ENCODE data around the gene KRT75.

KRT75 gene

GRCh38 chr12:52394836-52395405, 39.2 kb downstream of the KRT75 start:
- DNase-seq: no peak

DNA sequence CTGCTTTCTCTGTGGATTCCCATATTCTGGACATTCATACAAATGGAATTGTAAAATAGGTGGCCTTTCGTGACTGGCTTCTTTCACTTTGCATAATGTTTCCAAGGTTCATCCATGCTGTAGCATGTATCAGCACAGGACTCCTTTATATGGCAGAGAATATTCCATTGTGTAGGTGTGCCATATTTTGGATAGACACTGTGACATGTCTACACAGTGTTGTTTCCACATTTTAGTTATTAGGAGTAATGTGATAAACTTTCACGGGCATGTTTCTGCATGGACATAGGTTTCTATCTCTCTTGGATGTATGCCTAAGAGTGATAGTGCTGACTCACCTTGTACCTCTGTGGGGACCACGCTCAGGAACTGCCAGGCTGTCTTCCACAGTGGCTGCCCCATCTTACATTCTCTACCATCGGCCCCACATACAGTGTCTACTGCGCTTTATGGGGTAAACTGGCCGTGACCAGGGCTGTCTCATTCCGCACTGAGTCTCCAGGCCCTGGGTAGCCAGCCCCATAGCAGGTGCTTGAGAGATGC, 41.6 kb downstream of the KRT75 start:
- no peak for DNase-seq

GRCh38 chr12:52391618-52392002, 42.6 kb downstream of the KRT75 start:
- peak in 44 of 51 donors; percentile 5 to 81 (median 47) for DNase-seq

DNA sequence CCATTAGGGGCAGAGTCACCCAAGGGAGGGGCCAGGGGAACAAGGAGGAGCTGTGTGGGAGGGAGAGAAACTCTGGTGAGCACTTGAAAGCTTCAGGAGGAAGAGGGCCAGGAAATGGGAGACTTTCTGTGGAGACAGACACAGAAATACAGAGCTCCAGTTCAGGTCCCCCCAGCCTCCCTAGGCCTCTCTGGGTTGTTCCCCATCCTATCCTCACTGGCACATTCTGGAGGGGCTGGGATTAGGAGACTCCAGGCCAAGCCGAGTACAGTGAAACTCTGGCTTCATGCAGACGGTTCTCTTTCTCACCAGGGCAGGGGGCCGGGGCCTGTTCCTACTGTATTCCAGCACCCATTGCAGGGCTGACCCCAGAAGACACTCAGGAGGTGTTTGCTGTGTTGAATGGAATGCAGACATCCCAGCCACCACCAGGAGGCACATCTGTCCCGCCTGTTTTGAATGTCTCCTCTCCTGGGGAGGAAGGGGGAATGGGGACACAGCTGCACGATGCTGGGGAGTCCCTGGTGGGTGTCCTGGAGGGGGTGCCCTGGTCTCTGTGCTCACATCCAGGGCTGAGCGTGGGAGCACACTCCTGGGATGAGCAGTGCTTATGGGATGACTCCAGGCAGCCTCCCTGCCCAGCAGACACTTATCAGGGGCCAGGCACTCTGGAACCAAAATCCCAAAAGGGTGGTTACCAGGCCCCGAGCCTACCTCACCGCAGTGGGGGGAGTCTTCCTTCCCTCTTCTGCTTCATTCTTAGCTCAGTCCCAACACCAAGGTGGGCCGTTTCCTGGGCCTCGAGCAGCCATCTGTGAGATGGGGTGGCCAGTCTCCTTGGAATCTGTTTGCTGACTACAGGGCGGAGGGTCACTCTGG, 43.2 kb downstream of the KRT75 start:
- DNase-seq: peak in 4 of 51 donors; percentile 5 to 17 (median 12)

- DNase-seq: peak in 5 of 51 donors; percentile 7 to 78 (median 33)
These were observed 44.6 kb downstream of the KRT75 start for GRCh38 chr12:52389313-52390207.

- no peak for DNase-seq
These were observed 46.3 kb downstream of the KRT75 start for GRCh38 chr12:52387859-52388258.

- DNase-seq: no peak
These were observed 48.9 kb downstream of the KRT75 start, which contains the start of gene KRT84 for GRCh38 chr12:52385226-52385702. TSS of gene KRT84 (minus strand) at chr12:52385652. CDS start at chr12:52385585, 67 bp downstream.

DNA sequence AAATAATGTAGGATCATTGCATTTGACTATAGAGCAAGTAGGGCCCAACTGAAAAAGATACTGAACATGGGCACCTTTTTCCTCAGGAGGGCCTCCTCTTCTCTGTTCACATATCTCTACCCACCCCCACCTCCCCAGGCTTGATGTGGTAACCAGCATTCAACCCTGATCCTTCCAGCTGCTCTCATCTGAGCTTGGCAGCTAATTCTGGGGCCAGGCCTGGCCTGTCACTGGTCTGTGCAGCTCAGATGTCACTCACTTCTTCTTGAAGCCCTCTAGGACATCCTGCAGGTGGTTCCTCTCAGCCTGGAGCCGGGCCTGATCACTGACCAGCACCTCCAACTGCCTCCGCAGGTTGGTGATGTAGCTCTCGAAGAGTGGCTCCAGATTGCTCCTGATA, 50.8 kb downstream of the KRT75 start:
- DNase-seq: no peak

GRCh38 chr12:52382854-52383253, 51.3 kb downstream of the KRT75 start:
- DNase-seq: no peak

GRCh38 chr12:52381206-52381605, 53.0 kb downstream of the KRT75 start:
- no peak for DNase-seq

DNA sequence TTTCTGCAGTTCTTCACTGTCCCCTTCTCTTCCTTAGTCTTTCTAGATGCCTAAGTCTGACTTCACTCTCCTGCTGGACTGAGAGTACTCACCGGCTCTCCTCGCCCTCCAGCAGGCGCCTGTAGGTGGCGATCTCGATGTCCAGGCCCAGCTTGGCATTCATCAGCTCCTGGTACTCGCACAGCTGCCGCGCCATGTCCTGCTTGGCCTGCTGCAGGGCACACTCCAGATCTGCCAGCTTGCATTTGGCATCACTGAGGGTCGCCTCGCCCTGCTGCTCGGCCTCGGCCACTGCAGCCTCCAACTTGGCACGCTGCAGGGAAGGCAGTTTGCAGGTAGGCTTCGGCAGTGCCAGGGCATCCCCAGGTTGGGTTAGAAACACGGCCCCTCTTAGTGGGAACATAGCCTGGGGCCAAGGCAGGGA, 53.9 kb downstream of the KRT75 start:
- peak in 29 of 51 donors; percentile 1 to 70 (median 23) for DNase-seq

DNA sequence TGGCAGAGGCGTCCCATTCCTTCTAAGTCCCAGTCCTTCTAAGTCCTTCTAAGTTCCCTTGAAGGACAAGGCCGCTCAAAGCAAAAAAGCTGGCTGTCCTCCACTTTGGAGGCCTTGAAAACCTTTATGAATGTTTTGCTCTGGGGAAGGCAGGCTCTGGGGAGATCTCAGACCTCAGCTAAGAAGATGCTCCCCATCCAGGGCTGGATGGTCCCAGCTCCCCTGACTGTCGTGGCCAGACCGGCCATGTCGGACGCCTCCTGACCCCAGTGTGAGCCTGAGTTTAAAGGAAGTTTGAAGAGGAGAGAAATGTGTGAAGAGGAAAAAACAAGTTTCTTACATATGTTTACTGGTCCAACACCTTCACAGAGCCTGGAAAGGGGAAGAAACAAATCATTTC, 54.6 kb downstream of the KRT75 start:
- no peak for DNase-seq

DNA sequence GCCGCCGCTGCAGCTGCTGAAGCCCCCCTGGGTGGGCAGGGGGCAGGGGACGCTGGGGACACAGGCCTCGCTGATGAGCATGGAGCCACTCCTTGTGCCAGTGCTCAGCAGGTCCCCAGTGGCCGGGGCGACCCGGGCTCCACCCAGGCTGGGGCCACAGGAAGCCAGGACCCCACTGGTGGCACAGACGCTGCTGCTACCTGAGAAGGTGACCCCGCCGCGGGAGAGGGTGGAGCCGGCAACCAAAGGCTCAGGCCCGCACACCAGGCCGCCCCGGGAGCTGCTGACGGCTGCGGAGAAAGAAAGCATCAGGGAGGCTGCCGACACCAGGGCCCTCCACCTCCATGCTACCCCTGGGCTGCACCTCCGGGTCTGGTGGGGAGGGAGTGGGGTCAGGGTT, 56.1 kb downstream of the KRT75 start:
- no peak for DNase-seq

GRCh38 chr12:52377266-52377665, 56.9 kb downstream of the KRT75 start:
- no peak for DNase-seq

Data from hypothalamus (tissue), 51 donors.